DLD1 (cell line): ENCODE measurements around the gene NGDN.

ENCODE experiments used
- in situ Hi-C: cut with HindIII; loops from 2 replicates; pipeline ENCODE4 v1.10.0; 2017; ENCODE audit warnings: low sequenced_read_pairs

NGDN gene

DNA sequence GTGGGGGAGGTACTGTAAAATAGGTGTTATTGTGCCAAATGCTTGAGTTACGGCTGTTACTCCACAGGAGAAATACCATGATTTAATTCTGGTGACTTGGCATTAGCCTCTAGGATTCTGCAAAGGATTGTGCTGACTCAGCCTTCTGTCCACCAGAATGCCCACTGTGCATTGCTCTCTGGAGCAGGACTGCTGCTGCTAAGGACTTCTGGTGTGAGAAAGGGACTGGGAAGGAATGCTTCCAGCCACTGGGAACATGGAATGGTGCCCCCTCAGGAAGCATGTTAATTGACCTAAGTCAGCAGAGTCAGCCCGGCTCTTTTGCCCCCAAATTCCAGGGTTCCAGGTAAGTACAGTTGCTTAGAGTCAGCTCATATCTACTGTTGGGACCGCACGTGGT lies 49.2 kb downstream of the NGDN start:
- in situ Hi-C loops = no loop called here

DNA sequence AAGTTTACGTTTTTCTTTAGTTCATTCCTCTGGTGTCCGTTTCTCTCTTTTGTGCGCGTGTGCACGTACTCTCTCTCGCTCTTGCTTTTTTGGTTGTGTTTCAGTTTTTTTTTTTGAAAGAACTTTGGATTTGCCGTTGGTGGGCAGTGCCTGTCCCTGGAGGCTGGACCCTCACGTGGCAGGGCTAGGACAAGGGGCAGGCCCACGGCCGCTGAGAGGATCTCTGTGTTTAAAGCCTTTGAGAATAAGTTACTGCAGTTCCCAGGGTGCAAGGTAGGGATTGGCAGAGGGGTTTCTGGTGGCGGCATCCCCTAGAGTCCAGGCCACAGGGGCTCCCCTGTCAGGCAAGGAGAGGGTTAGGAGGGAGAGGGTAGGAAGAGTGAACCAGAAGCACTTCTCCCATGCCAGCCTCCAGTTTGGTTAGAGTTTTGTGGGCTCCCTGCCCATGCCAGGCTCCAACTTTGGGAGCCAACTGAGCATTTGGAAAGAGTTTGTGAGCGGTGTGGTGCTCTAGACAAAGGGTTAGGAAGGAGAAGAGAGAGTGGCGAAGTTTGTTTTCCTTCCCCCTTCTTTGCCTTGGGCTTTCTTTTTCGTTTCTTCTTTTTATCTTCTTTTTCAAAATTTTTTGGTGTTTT lies 51.5 kb downstream of the NGDN start:
- in situ Hi-C loops = no loop called here

GRCh38 chr14:23521785-23522640 lies 52.5 kb downstream of the NGDN start:
- in situ Hi-C loops = no loop called here

GRCh38 chr14:23522643-23523198 lies 53.2 kb downstream of the NGDN start:
- in situ Hi-C loops = no loop called here

GRCh38 chr14:23523229-23524016 lies 53.9 kb downstream of the NGDN start:
- in situ Hi-C loops = no loop called here

- in situ Hi-C loops = no loop called here
These were observed 55.5 kb downstream of the NGDN start for GRCh38 chr14:23524954-23525353.

DNA sequence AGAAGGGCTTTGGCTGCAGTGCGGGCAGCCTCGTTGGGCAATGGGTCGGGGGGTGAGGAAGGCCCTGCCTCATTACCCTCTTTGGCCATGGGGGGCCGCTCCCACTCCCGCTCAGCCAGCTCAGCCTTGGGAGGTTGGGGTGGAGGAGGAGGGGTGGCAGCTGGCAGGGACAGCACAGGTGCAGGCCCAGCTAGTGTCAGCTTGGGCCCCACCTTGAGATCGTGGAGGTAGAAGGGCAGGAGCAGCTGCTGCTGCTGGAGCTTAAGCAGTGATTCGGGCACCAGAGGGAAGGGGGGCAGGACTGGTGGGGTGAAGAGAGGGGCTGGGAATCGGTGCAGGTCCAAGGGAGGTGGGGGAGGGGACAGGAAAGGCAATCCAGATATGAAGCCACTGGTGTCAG lies 56.1 kb downstream of the NGDN start:
- in situ Hi-C loops = no loop called here
